Activated T-helper 1 cell treated with anti-CD3 and anti-CD28 coated beads, Interleukin-12 subunit alpha, Interleukin-12 subunit beta, Interleukin-2, Interleukin-4 antibody, amounts not matched to agents 30 ng/mL and 10 ng/mL and 1 ng/mL, durations not matched to agents 14 hours and 24 hours and 36 hours (primary cell): ENCODE results near the gene GRID2. TPM values are rescaled to one million over a fixed set of nuclear protein-coding genes. Genes with fewer than 3 reads are reported as not detected.
"Not testable (repeated sequence)": the region's sequence is repeated elsewhere in the genome, so short reads cannot be mapped to it uniquely, and the experiment has no call there.

Source experiments
- DNase-seq: peaks from one replicate; pipeline ENCODE4 v3.0.0; 2021; ENCODE audit warnings: low spot score
- H3K27ac Mint-ChIP-seq: one replicate; pipeline ENCODE4 v1.8.0; 2021; ENCODE audit warnings: mild to moderate bottlenecking, mixed read lengths
- H3K27me3 Mint-ChIP-seq: one replicate; pipeline ENCODE4 v1.8.0; 2022; ENCODE audit warnings: mild to moderate bottlenecking, moderate library complexity, mixed read lengths; ENCODE audit not compliant: insufficient read depth
- H3K36me3 Mint-ChIP-seq: one replicate; pipeline ENCODE4 v1.8.0; 2021; ENCODE audit warnings: low read depth, mixed read lengths
- H3K4me1 Mint-ChIP-seq: one replicate; pipeline ENCODE4 v1.8.0; 2021; ENCODE audit warnings: low read depth, mixed read lengths
- H3K4me3 Mint-ChIP-seq: one replicate; pipeline ENCODE4 v1.8.0; 2021; ENCODE audit warnings: mild to moderate bottlenecking, moderate library complexity, mixed read lengths
- H3K9me3 Mint-ChIP-seq: one replicate; pipeline ENCODE4 v1.8.0; 2021; ENCODE audit warnings: mixed read lengths
- intact Hi-C: fragments of 100-400 bp; cut with micrococcal nuclease; formaldehyde crosslinking; loops from one replicate; pipeline ENCODE4 v1.15.1; 2024
- total RNA-seq: library from RNA; stranded (reverse); gene quantifications from 2 replicates; pipeline ENCODE4 v1.2.3, GENCODE V29; 2022

GRID2 gene
- total RNA-seq, 1 donor from 2014 or later: not detected

GRCh38 chr4:93285346-93285745 lies 981.6 kb downstream of the GRID2 start:
- H3K27me3 Mint-ChIP-seq: no peaks in the 10 kb centered on the region
- H3K27ac Mint-ChIP-seq: no peak overlapping the region
- H3K36me3 Mint-ChIP-seq: no peaks in the 10 kb centered on the region
- H3K4me1 Mint-ChIP-seq: no peaks in the 10 kb centered on the region
- intact Hi-C loops: no loop called here
- no peak for DNase-seq
- no peak overlapping the region for H3K4me3 Mint-ChIP-seq
- H3K9me3 Mint-ChIP-seq: no peaks in the 10 kb centered on the region

- Mint-ChIP-seq H3K27me3 (no peaks in the 10 kb centered on the region), H3K4me3 (no peak overlapping the region), H3K9me3 (no peaks in the 10 kb centered on the region), H3K27ac (no peak overlapping the region), H3K36me3 (no peaks in the 10 kb centered on the region), H3K4me1 (no peaks in the 10 kb centered on the region)
- DNase-seq: no peak
- intact Hi-C loops: no loop called here
Measured at GRCh38 chr4:93289241-93289640, 985.5 kb downstream of the GRID2 start.

- H3K27me3 Mint-ChIP-seq: no peaks in the 10 kb centered on the region
Measured at GRCh38 chr4:93289831-93290230, 986.1 kb downstream of the GRID2 start.

GRCh38 chr4:93299118-93299517 lies 995.4 kb downstream of the GRID2 start:
- Mint-ChIP-seq H3K27ac (no peak overlapping the region), H3K36me3 (no peaks in the 10 kb centered on the region), H3K9me3 (peaks cover 3% of the 10 kb centered on the region), H3K27me3 (no peaks in the 10 kb centered on the region), H3K4me1 (no peaks in the 10 kb centered on the region), H3K4me3 (no peak overlapping the region)
- intact Hi-C loops: no loop called here
- DNase-seq: no peak

More at GRCh38 chr4:93289831-93290230, 986.1 kb downstream of the GRID2 start:
- Mint-ChIP-seq H3K4me3 (no peak overlapping the region), H3K9me3 (no peaks in the 10 kb centered on the region), H3K27ac (no peak overlapping the region), H3K36me3 (no peaks in the 10 kb centered on the region), H3K4me1 (no peaks in the 10 kb centered on the region)
- intact Hi-C loops: no loop called here
- DNase-seq: no peak

GRCh38 chr4:93300780-93301555 lies 997.2 kb downstream of the GRID2 start:
- H3K9me3 Mint-ChIP-seq, H3K4me3 Mint-ChIP-seq, H3K27ac Mint-ChIP-seq, intact Hi-C loops, H3K27me3 Mint-ChIP-seq, H3K36me3 Mint-ChIP-seq, DNase-seq, H3K4me1 Mint-ChIP-seq: not testable (repeated sequence)

- no peak overlapping the region for H3K4me3 Mint-ChIP-seq
- no peaks in the 10 kb centered on the region for H3K36me3 Mint-ChIP-seq
- H3K27ac Mint-ChIP-seq: no peak overlapping the region
- H3K9me3 Mint-ChIP-seq: no peaks in the 10 kb centered on the region
- no peaks in the 10 kb centered on the region for H3K4me1 Mint-ChIP-seq
- DNase-seq: no peak
- H3K27me3 Mint-ChIP-seq: no peaks in the 10 kb centered on the region
- intact Hi-C loops: no loop called here
Measured at GRCh38 chr4:93302310-93302709, 998.5 kb downstream of the GRID2 start.

- no peaks in the 10 kb centered on the region for H3K27me3 Mint-ChIP-seq
- H3K36me3 Mint-ChIP-seq: no peaks in the 10 kb centered on the region
- no peak overlapping the region for H3K4me3 Mint-ChIP-seq
- intact Hi-C loops: no loop called here
- no peaks in the 10 kb centered on the region for H3K9me3 Mint-ChIP-seq
- no peaks in the 10 kb centered on the region for H3K4me1 Mint-ChIP-seq
- no peak for DNase-seq
- no peak overlapping the region for H3K27ac Mint-ChIP-seq
Measured at GRCh38 chr4:93303440-93303839, 999.7 kb downstream of the GRID2 start.

GRCh38 chr4:93312299-93312698 lies 1008.5 kb downstream of the GRID2 start:
- H3K4me1 Mint-ChIP-seq: no peaks in the 10 kb centered on the region
- H3K27me3 Mint-ChIP-seq: no peaks in the 10 kb centered on the region
- no peak for DNase-seq
- intact Hi-C loops: no loop called here
- no peaks in the 10 kb centered on the region for H3K36me3 Mint-ChIP-seq
- no peaks in the 10 kb centered on the region for H3K9me3 Mint-ChIP-seq
- H3K27ac Mint-ChIP-seq: no peak overlapping the region
- no peak overlapping the region for H3K4me3 Mint-ChIP-seq

- no peaks in the 10 kb centered on the region for H3K9me3 Mint-ChIP-seq
- H3K27me3 Mint-ChIP-seq: no peaks in the 10 kb centered on the region
- DNase-seq: no peak
- intact Hi-C loops: no loop called here
- no peaks in the 10 kb centered on the region for H3K4me1 Mint-ChIP-seq
- no peak overlapping the region for H3K27ac Mint-ChIP-seq
- H3K36me3 Mint-ChIP-seq: no peaks in the 10 kb centered on the region
- H3K4me3 Mint-ChIP-seq: no peak overlapping the region
Measured at GRCh38 chr4:93313197-93313596, 1009.4 kb downstream of the GRID2 start.

- Mint-ChIP-seq H3K27me3 (no peaks in the 10 kb centered on the region), H3K4me1 (no peaks in the 10 kb centered on the region), H3K4me3 (no peak overlapping the region), H3K9me3 (peaks cover 4% of the 10 kb centered on the region), H3K36me3 (no peaks in the 10 kb centered on the region), H3K27ac (no peak overlapping the region)
- DNase-seq: no peak
- intact Hi-C loops: no loop called here
Measured at GRCh38 chr4:93317057-93317456, 1013.3 kb downstream of the GRID2 start.

GRCh38 chr4:93317561-93317960 lies 1013.8 kb downstream of the GRID2 start:
- Mint-ChIP-seq H3K9me3 (peaks cover 4% of the 10 kb centered on the region), H3K27me3 (no peaks in the 10 kb centered on the region), H3K27ac (no peak overlapping the region), H3K36me3 (no peaks in the 10 kb centered on the region), H3K4me1 (no peaks in the 10 kb centered on the region), H3K4me3 (no peak overlapping the region)
- no peak for DNase-seq
- intact Hi-C loops: no loop called here

GRCh38 chr4:93319041-93319440 lies 1015.3 kb downstream of the GRID2 start:
- Mint-ChIP-seq H3K36me3 (no peaks in the 10 kb centered on the region), H3K9me3 (peaks cover 4% of the 10 kb centered on the region), H3K27me3 (no peaks in the 10 kb centered on the region), H3K27ac (no peak overlapping the region), H3K4me1 (no peaks in the 10 kb centered on the region), H3K4me3 (no peak overlapping the region)
- intact Hi-C loops: no loop called here
- no peak for DNase-seq

- Mint-ChIP-seq H3K4me1 (no peaks in the 10 kb centered on the region), H3K36me3 (no peaks in the 10 kb centered on the region), H3K27ac (no peak overlapping the region)
Measured at GRCh38 chr4:93320356-93320755, 1016.6 kb downstream of the GRID2 start.

GRCh38 chr4:93327346-93327745 lies 1023.6 kb downstream of the GRID2 start:
- intact Hi-C loops: no loop called here
- H3K9me3 Mint-ChIP-seq: no peaks in the 10 kb centered on the region
- H3K36me3 Mint-ChIP-seq: no peaks in the 10 kb centered on the region
- DNase-seq: no peak
- no peaks in the 10 kb centered on the region for H3K4me1 Mint-ChIP-seq
- H3K27ac Mint-ChIP-seq: no peak overlapping the region
- no peak overlapping the region for H3K4me3 Mint-ChIP-seq
- no peaks in the 10 kb centered on the region for H3K27me3 Mint-ChIP-seq

More at GRCh38 chr4:93320356-93320755, 1016.6 kb downstream of the GRID2 start:
- Mint-ChIP-seq H3K27me3 (no peaks in the 10 kb centered on the region), H3K9me3 (peaks cover 4% of the 10 kb centered on the region), H3K4me3 (no peak overlapping the region)
- DNase-seq: no peak
- intact Hi-C loops: no loop called here
